ENCODE results near the gene ARHGEF37. TPM values are rescaled to one million over a fixed set of nuclear protein-coding genes. Genes with fewer than 3 reads are reported as not detected.
"Not testable (repeated sequence)": the region's sequence is repeated elsewhere in the genome, so short reads cannot be mapped to it uniquely, and the experiment has no call there.

The ARHGEF37 gene
- total and polyA plus RNA-seq, 8 donors = 4.2 to 7.3 (median 5.2) TPM

DNA sequence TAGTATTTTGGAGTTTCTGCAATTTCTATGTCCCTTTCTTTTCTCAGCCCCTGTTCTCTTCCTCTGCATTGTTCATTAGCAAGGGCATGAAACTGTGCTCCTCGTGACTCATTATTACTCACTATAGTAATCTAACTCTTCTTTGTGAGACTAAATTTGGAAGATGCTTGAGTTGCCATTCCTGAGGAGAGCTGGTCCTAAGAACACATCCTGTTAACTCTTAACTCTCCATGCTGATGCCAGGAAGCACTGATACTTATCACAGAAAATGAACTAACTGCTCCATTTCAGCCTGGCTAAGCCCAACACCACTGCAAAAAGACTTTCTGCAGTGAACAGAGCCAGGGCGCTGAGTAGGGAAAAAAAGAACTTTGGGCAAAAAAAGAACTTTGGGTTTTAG, 19.4 kb upstream of the ARHGEF37 start:
- no peaks in the 10 kb centered on the region for H3K27me3 ChIP-seq
- H3K9me3 ChIP-seq = no peaks in the 10 kb centered on the region
- H3K27ac ChIP-seq = peak overlapping the region; percentile 60 to 88
- intact Hi-C loops (cut with DNase I) = loop anchor here (5.0 to 10.0 kb wide), 3 partner anchors 115 to 180 kb away; no protein-coding TSS in a partner anchor
- H3K4me3 ChIP-seq = no peak overlapping the region
- TF ChIP-seq, protein P1, sequence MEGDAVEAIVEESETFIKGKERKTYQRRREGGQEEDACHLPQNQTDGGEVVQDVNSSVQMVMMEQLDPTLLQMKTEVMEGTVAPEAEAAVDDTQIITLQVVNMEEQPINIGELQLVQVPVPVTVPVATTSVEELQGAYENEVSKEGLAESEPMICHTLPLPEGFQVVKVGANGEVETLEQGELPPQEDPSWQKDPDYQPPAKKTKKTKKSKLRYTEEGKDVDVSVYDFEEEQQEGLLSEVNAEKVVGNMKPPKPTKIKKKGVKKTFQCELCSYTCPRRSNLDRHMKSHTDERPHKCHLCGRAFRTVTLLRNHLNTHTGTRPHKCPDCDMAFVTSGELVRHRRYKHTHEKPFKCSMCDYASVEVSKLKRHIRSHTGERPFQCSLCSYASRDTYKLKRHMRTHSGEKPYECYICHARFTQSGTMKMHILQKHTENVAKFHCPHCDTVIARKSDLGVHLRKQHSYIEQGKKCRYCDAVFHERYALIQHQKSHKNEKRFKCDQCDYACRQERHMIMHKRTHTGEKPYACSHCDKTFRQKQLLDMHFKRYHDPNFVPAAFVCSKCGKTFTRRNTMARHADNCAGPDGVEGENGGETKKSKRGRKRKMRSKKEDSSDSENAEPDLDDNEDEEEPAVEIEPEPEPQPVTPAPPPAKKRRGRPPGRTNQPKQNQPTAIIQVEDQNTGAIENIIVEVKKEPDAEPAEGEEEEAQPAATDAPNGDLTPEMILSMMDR (IDR thresholded peaks at IDR 0.05) = no peak
- peaks cover 26 to 49% of the 10 kb centered on the region in 2 donors for H3K4me1 ChIP-seq
- peak; percentile 88 for ATAC-seq
- peak in 2 of 4 donors; percentile 43 to 65 for DNase-seq
- H3K36me3 ChIP-seq = no peaks in the 10 kb centered on the region

DNA sequence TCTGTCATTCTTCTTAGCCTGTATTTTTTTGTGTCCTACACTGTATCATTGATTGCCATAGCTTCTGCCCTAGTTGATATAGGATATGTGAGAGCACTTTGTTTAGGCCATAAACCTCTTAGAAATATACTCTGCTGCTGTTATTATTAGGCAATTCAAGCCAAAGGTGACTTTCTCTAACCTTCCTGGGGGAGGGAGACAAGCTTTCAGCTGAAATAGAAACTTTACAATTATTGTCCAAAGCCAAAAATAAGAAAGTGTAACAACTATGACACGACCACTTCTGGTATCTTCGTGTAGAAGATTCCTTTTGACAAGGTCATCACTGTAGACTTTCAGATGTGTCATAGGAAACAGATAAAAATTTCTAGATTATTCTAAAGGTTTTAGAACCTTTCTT, 17.8 kb upstream of the ARHGEF37 start:
- H3K4me3 ChIP-seq = no peak overlapping the region
- TF ChIP-seq, protein P1 (IDR thresholded peaks at IDR 0.05) = no peak
- intact Hi-C loops (cut with DNase I) = loop anchor here (5.0 to 10.0 kb wide), 3 partner anchors 116 to 181 kb away; no protein-coding TSS in a partner anchor
- no peaks in the 10 kb centered on the region for H3K9me3 ChIP-seq
- no peaks in the 10 kb centered on the region for H3K27me3 ChIP-seq
- DNase-seq (no peak), ATAC-seq (no peak)
- peak overlapping the region; percentile 60 to 88 for H3K27ac ChIP-seq
- H3K4me1 ChIP-seq = peaks cover 26 to 49% of the 10 kb centered on the region in 2 donors
- H3K36me3 ChIP-seq = no peaks in the 10 kb centered on the region

DNA sequence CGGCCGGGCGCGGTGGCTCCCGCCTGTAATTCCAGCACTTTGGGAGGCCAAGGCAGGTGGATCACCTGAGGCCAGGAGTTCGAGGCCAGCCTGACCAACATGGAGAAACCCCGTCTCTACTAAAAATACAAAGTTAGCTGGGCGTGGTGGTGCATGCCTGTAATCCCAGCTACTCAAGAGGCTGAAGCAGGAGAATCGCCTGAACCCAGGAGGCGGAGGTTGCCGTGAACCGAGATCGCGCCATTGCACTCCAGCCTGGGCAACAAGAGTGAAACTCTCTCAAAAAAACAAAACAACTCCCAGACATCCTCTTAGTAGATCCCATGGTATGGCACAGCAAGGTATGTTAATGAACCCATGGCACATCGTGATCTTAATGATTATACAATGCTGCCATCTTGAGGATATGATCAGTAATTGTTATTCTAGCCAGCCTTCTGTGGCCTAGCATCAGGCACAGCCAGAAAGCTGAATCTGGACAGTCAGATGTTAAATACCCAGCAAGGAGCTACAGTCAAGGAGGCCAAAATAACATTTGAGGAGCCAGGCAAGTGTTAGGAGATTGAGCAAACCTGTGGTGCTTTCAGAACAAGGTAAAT, 16.7 kb upstream of the ARHGEF37 start:
- DNase-seq = peak in 2 of 4 donors; percentile 68 to 73
- intact Hi-C loops (cut with DNase I) = loop anchor here (5.0 to 10.0 kb wide), 4 partner anchors 117 to 192 kb away; no protein-coding TSS in a partner anchor
- TF ChIP-seq, protein P1 (IDR thresholded peaks at IDR 0.05) = peak; percentile 47 to 76

DNA sequence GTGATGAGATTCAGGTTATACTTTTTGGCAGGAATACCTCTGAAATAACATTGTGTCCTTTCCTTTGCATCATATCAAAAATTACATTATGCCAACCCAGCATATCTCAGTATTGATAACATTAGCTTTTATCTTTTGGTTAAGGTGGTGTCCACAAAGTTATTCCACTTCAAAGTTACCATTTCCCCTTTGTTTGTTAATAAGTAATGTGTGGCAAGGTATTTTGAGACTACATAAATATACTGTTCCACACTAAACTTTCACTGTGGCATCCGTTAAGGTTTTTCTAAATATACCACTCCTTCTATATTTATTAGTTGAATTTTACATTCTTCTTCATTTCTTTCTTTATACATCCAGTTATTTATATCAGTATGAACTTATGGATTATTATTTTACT, 14.1 kb upstream of the ARHGEF37 start:
- intact Hi-C loops (cut with DNase I) = loop anchor here (5.0 to 10.0 kb wide), 2 partner anchors 122 to 195 kb away; no protein-coding TSS in a partner anchor
- ATAC-seq = no peak
- no peaks in the 10 kb centered on the region for H3K27me3 ChIP-seq
- no peak overlapping the region for H3K4me3 ChIP-seq
- H3K36me3 ChIP-seq = no peaks in the 10 kb centered on the region
- H3K4me1 ChIP-seq = peaks cover 12 to 23% of the 10 kb centered on the region in 2 donors
- no peak for DNase-seq
- H3K9me3 ChIP-seq = no peaks in the 10 kb centered on the region
- H3K27ac ChIP-seq = no peak overlapping the region
- TF ChIP-seq, protein P1 (IDR thresholded peaks at IDR 0.05) = no peak

More for the DNA sequence above, 16.7 kb upstream of the ARHGEF37 start:
- H3K36me3 ChIP-seq, H3K27me3 ChIP-seq, H3K4me3 ChIP-seq, H3K27ac ChIP-seq, H3K9me3 ChIP-seq: not testable (repeated sequence)
- ATAC-seq = peak; percentile 92
- peaks cover 26 to 44% of the 10 kb centered on the region in 2 donors for H3K4me1 ChIP-seq

DNA sequence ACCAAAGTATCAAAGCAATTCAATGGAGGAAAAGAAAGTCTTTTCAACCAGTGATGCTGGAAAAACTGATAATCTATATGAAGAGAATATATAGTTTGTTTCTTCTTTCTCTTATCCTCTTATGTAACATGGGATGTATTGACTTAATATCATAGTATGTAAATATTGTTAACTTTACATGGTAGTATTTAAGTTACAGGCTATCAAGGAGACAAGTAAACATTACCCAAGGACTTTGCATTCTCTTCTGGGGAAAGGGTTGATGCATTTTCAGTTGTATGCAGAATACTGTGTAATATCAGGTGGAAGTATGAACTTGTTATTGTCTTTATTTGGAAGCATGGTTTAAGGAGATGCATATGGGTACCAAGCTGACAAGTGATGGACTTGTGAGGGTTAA, 9.1 kb upstream of the ARHGEF37 start:
- Histone ChIP-seq H3K27ac (no peak overlapping the region), H3K9me3 (no peaks in the 10 kb centered on the region), H3K36me3 (no peaks in the 10 kb centered on the region), H3K4me1 (no peaks in the 10 kb centered on the region), H3K27me3 (no peaks in the 10 kb centered on the region), H3K4me3 (no peak overlapping the region)
- DNase-seq (no peak), ATAC-seq (no peak)
- TF ChIP-seq, protein P1 (IDR thresholded peaks at IDR 0.05) = no peak
- intact Hi-C loops (cut with DNase I) = no loop called here
